ENCODE results near the gene NR1I2.

Gene NR1I2

DNA sequence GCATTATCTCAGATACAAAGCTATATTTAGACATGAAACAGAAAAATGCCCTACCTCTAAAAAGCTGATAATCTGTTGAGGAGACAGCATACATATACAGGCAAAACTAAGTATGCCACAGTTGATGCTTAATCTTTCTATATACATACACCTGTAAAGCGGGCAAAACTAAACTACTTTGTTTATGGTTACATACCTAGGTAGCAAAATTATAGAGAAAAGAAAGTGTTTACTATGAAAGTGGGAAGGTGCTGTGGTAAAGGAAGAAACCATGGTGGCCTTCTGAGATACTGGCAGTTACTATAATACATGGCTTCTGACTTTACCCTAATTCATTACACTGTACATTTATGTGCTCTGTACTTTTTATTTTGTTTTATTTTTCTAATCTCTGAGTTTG is 36.0 kb upstream of the NR1I2 start:
- TF ChIP-seq, protein P1, sequence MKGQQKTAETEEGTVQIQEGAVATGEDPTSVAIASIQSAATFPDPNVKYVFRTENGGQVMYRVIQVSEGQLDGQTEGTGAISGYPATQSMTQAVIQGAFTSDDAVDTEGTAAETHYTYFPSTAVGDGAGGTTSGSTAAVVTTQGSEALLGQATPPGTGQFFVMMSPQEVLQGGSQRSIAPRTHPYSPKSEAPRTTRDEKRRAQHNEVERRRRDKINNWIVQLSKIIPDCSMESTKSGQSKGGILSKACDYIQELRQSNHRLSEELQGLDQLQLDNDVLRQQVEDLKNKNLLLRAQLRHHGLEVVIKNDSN (IDR thresholded peaks at IDR 0.05): no peak
- TF ChIP-seq TEAD4 (IDR thresholded peaks at IDR 0.05) (no peak), ZBTB7A (IDR thresholded peaks at IDR 0.05; ENCODE audit: low read depth) (no peak), RAD21 (IDR thresholded peaks at IDR 0.05; ENCODE audit: low read depth) (no peak), YY1 (IDR thresholded peaks at IDR 0.05; ENCODE audit: low read depth) (no peak), NFIC (IDR thresholded peaks at IDR 0.05) (no peak), CREB1 (IDR thresholded peaks at IDR 0.05; ENCODE audit: low read depth) (no peak), CEBPB (IDR thresholded peaks at IDR 0.05) (no peak), TAF1 (IDR thresholded peaks at IDR 0.05; ENCODE audit: low read depth) (no peak), EGR1 (IDR thresholded peaks at IDR 0.05) (no peak), EP300 (IDR thresholded peaks at IDR 0.05; ENCODE audit: borderline replicate concordance) (no peak), FOXM1 (IDR thresholded peaks at IDR 0.05; ENCODE audit: borderline replicate concordance, low read depth) (no peak)
- TF ChIP-seq, protein P2, sequence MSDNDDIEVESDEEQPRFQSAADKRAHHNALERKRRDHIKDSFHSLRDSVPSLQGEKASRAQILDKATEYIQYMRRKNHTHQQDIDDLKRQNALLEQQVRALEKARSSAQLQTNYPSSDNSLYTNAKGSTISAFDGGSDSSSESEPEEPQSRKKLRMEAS (IDR thresholded peaks at IDR 0.05): no peak
- TF ChIP-seq, protein P3, sequence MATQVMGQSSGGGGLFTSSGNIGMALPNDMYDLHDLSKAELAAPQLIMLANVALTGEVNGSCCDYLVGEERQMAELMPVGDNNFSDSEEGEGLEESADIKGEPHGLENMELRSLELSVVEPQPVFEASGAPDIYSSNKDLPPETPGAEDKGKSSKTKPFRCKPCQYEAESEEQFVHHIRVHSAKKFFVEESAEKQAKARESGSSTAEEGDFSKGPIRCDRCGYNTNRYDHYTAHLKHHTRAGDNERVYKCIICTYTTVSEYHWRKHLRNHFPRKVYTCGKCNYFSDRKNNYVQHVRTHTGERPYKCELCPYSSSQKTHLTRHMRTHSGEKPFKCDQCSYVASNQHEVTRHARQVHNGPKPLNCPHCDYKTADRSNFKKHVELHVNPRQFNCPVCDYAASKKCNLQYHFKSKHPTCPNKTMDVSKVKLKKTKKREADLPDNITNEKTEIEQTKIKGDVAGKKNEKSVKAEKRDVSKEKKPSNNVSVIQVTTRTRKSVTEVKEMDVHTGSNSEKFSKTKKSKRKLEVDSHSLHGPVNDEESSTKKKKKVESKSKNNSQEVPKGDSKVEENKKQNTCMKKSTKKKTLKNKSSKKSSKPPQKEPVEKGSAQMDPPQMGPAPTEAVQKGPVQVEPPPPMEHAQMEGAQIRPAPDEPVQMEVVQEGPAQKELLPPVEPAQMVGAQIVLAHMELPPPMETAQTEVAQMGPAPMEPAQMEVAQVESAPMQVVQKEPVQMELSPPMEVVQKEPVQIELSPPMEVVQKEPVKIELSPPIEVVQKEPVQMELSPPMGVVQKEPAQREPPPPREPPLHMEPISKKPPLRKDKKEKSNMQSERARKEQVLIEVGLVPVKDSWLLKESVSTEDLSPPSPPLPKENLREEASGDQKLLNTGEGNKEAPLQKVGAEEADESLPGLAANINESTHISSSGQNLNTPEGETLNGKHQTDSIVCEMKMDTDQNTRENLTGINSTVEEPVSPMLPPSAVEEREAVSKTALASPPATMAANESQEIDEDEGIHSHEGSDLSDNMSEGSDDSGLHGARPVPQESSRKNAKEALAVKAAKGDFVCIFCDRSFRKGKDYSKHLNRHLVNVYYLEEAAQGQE (IDR thresholded peaks at IDR 0.05; ENCODE audit: low read depth): no peak

DNA sequence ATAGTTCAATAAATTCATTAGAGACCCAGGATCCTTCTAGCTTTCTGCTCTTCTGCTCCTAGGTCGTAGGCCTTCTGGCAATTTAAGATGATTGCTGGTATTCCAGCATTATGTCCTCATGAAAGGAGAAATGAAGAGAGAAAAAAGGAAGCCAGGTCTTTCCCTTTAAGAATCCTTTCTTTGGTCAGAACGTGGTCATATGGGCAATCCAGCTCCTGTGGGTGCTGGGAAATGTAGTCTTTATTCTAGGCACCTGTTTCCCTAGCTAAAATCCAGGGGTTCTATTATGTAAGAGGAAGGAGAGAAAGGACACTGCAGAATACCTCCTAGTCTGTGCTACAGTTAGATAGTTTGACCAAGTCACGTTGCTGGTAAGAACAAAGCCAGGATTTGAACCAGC is 35.5 kb upstream of the NR1I2 start:
- TF ChIP-seq RAD21 (IDR thresholded peaks at IDR 0.05; ENCODE audit: low read depth): no peak
- no peak for TF ChIP-seq ZBTB7A (IDR thresholded peaks at IDR 0.05; ENCODE audit: low read depth)
- TF ChIP-seq, protein P1 (IDR thresholded peaks at IDR 0.05): peak; percentile 76
- no peak for TF ChIP-seq TAF1 (IDR thresholded peaks at IDR 0.05; ENCODE audit: low read depth)

DNA sequence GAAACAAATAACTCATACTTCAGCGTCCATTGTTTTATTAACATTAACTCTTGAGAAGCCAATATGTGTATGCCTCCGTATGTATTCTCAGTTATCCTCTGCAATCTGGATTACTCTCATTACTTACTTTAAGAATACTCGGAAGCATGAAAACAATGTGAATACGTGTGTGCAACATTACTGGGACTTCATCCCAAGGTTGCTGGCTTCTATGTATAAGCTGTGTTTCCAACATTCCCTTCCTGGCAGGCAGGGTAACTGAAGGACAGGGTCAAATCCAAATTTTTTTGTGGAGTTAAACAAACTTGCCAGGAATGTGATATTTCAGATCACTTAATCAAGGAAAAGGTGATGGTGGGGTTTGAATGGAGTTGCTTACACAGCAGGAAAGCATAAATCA is 34.5 kb upstream of the NR1I2 start:
- TF ChIP-seq CREB1 (IDR thresholded peaks at IDR 0.05; ENCODE audit: low read depth) (no peak), TAF1 (IDR thresholded peaks at IDR 0.05; ENCODE audit: low read depth) (no peak), FOXM1 (IDR thresholded peaks at IDR 0.05; ENCODE audit: borderline replicate concordance, low read depth) (no peak), EGR1 (IDR thresholded peaks at IDR 0.05) (no peak), YY1 (IDR thresholded peaks at IDR 0.05; ENCODE audit: low read depth) (no peak), NFIC (IDR thresholded peaks at IDR 0.05) (no peak), EP300 (IDR thresholded peaks at IDR 0.05; ENCODE audit: borderline replicate concordance) (no peak), TEAD4 (IDR thresholded peaks at IDR 0.05) (no peak), ZBTB7A (IDR thresholded peaks at IDR 0.05; ENCODE audit: low read depth) (no peak), TCF12 (IDR thresholded peaks at IDR 0.05; ENCODE audit: low read depth) (no peak), RAD21 (IDR thresholded peaks at IDR 0.05; ENCODE audit: low read depth) (no peak), CEBPB (IDR thresholded peaks at IDR 0.05) (no peak)
- TF ChIP-seq, protein P1 (IDR thresholded peaks at IDR 0.05): no peak
- TF ChIP-seq, protein P3 (IDR thresholded peaks at IDR 0.05; ENCODE audit: low read depth): no peak
- TF ChIP-seq, protein P2 (IDR thresholded peaks at IDR 0.05): no peak

DNA sequence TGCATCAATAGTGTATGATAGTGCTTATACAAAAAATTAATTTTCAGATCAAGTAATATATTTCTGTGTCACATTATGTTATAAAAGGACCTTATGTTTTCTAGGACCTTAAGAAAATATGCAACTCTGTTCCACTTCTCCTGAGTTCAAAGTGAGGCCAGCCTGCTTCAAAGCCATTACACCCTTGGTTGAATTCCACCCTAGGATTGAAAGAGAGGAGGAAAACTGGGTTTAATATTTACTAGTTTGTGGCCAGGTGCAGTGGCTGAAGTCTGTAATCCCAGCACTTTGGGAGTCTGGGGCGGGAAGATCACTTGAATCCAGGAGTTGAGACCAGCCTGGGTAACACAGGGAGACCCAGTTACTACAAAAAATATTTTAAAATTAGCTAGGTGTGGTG is 32.9 kb upstream of the NR1I2 start:
- TF ChIP-seq TAF1 (IDR thresholded peaks at IDR 0.05; ENCODE audit: low read depth) (no peak), RAD21 (IDR thresholded peaks at IDR 0.05; ENCODE audit: low read depth) (no peak), TCF12 (IDR thresholded peaks at IDR 0.05; ENCODE audit: low read depth) (no peak), ZBTB7A (IDR thresholded peaks at IDR 0.05; ENCODE audit: low read depth) (no peak), CREB1 (IDR thresholded peaks at IDR 0.05; ENCODE audit: low read depth) (no peak), EP300 (IDR thresholded peaks at IDR 0.05; ENCODE audit: borderline replicate concordance) (no peak), CEBPB (IDR thresholded peaks at IDR 0.05) (no peak)
- TF ChIP-seq, protein P3 (IDR thresholded peaks at IDR 0.05; ENCODE audit: low read depth): no peak
- TF ChIP-seq, protein P2 (IDR thresholded peaks at IDR 0.05): no peak

Measured in Ishikawa (cell line).